ENCODE measurements around the gene KCNG3.

The KCNG3 gene

DNA sequence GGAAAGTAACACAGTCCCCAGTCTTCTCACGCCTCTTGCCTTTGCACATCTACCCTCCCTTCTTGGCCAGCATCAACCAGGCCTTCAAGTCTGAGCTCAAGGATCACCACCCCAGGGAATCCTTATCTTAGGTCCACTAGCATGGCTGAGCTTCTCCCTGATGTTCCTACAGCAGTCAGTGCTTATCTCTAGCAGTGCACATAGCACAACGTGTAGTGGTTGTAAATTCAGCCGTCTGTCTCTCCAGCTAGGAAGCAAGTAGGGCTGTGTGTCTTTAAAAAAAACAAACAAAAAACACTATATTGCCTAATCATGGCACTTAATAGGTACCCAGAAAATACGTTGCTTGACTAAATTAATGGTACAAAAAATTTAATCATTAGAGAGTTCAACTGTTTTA is 29.2 kb downstream of the KCNG3 start:
- 37% methylated on average over 3 of the region's 4 CpGs for WGBS

DNA sequence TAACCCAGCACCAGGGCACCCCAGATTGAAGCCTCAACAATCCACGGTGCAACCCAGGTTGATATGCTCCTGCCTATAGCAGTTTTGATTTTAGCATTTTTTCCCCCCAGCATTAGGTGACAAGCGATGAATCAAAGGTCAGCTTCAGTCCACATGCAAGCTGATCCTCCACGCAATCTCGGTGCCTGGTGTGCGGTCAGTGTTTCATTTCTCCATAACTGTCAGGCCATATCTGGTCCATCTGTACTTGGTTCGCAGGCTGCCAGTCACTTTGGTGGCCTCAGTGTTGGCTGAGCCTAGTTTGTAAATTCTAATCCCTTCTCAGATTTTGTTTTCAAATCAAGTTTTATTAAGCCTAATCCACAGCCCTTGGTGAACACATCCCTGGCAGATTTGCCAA is 30.2 kb downstream of the KCNG3 start:
- H2BK5ac ChIP-seq (ENCODE audit: low read depth, low read length, poor library complexity, severe bottlenecking) = no peak overlapping the region
- H2BK15ac ChIP-seq (ENCODE audit: low read depth, poor library complexity, severe bottlenecking) = no peak overlapping the region
- H3K9me3 ChIP-seq (ENCODE audit: control insufficient read depth, low read length) = peaks cover 5% of the 10 kb centered on the region
- no peak overlapping the region for H3K4me2 ChIP-seq (ENCODE audit: low read length, poor library complexity, severe bottlenecking)
- no peaks in the 10 kb centered on the region for H3K4me1 ChIP-seq (ENCODE audit: control insufficient read depth, insufficient read depth, low read depth, low read length)
- H3K4me3 ChIP-seq (ENCODE audit: insufficient read depth in 1 of 2, low read depth in 1 of 2, low read length in 2 of 2) = no peak overlapping the region
- H3K18ac ChIP-seq (ENCODE audit: low read depth in 1 of 2, low read length in 2 of 2) = no peak overlapping the region
- 86% methylated on average over 6 of the region's 6 CpGs for WGBS
- peaks cover 0 to 28% of the 10 kb centered on the region in 2 experiments for H3K27me3 ChIP-seq (ENCODE audit: control insufficient read depth in 1 of 2, insufficient read depth in 1 of 2, low read length in 2 of 2)
- no peak overlapping the region for H2BK12ac ChIP-seq (ENCODE audit: low read length in 2 of 2)
- no peak overlapping the region for H3K27ac ChIP-seq (ENCODE audit: low read length, poor library complexity, severe bottlenecking)
- H4K91ac ChIP-seq (ENCODE audit: low read length) = no peak overlapping the region
- no peak overlapping the region for H3K4ac ChIP-seq (ENCODE audit: low read depth in 1 of 2, low read length in 2 of 2)
- H4K8ac ChIP-seq (ENCODE audit: low read length) = no peak overlapping the region
- H3K14ac ChIP-seq (ENCODE audit: low read length in 2 of 2) = no peak overlapping the region
- DNase-seq = no peak
- H3K79me1 ChIP-seq (replicated peaks; ENCODE audit: low read length, poor library complexity, severe bottlenecking) = no peaks in the 10 kb centered on the region
- no peak overlapping the region for H3K9ac ChIP-seq (ENCODE audit: low read length)
- H2AFZ ChIP-seq (ENCODE audit: low read depth, low read length) = no peak overlapping the region
- no peak overlapping the region for H2AK5ac ChIP-seq (ENCODE audit: low read length, severe bottlenecking)
- no peak overlapping the region for H2BK120ac ChIP-seq (ENCODE audit: low read depth, low read length)
- no peaks in the 10 kb centered on the region for H3K36me3 ChIP-seq (ENCODE audit: control insufficient read depth in 1 of 2, insufficient read depth in 2 of 2, low read depth in 1 of 2, low read length in 2 of 2)
- H3K23ac ChIP-seq (ENCODE audit: low read length in 2 of 2) = no peak overlapping the region

More for the DNA sequence above, 29.2 kb downstream of the KCNG3 start:
- Histone ChIP-seq H4K91ac (ENCODE audit: low read length) (no peak overlapping the region), H3K14ac (ENCODE audit: low read length in 2 of 2) (peak overlapping the region in 1 of 2 experiments; percentile 28), H3K9ac (ENCODE audit: low read length) (no peak overlapping the region), H2AK5ac (ENCODE audit: low read length, severe bottlenecking) (no peak overlapping the region), H2BK5ac (ENCODE audit: low read depth, low read length, poor library complexity, severe bottlenecking) (no peak overlapping the region), H2BK15ac (ENCODE audit: low read depth, poor library complexity, severe bottlenecking) (no peak overlapping the region), H3K79me1 (replicated peaks; ENCODE audit: low read length, poor library complexity, severe bottlenecking) (no peaks in the 10 kb centered on the region), H2BK120ac (ENCODE audit: low read depth, low read length) (no peak overlapping the region), H3K18ac (ENCODE audit: low read depth in 1 of 2, low read length in 2 of 2) (no peak overlapping the region), H2BK12ac (ENCODE audit: low read length in 2 of 2) (no peak overlapping the region), H3K9me3 (ENCODE audit: control insufficient read depth, low read length) (peaks cover 5% of the 10 kb centered on the region), H3K4me1 (ENCODE audit: control insufficient read depth, insufficient read depth, low read depth, low read length) (no peaks in the 10 kb centered on the region), H3K23ac (ENCODE audit: low read length in 2 of 2) (peak overlapping the region in 1 of 2 experiments; percentile 72), H3K36me3 (ENCODE audit: control insufficient read depth in 1 of 2, insufficient read depth in 2 of 2, low read depth in 1 of 2, low read length in 2 of 2) (no peaks in the 10 kb centered on the region), H2AFZ (ENCODE audit: low read depth, low read length) (no peak overlapping the region), H3K4me3 (ENCODE audit: insufficient read depth in 1 of 2, low read depth in 1 of 2, low read length in 2 of 2) (no peak overlapping the region), H3K4me2 (ENCODE audit: low read length, poor library complexity, severe bottlenecking) (no peak overlapping the region), H3K4ac (ENCODE audit: low read depth in 1 of 2, low read length in 2 of 2) (no peak overlapping the region), H4K8ac (ENCODE audit: low read length) (no peak overlapping the region), H3K27me3 (ENCODE audit: control insufficient read depth in 1 of 2, insufficient read depth in 1 of 2, low read length in 2 of 2) (peaks cover 0 to 25% of the 10 kb centered on the region in 2 experiments), H3K27ac (ENCODE audit: low read length, poor library complexity, severe bottlenecking) (no peak overlapping the region)
- DNase-seq = no peak

DNA sequence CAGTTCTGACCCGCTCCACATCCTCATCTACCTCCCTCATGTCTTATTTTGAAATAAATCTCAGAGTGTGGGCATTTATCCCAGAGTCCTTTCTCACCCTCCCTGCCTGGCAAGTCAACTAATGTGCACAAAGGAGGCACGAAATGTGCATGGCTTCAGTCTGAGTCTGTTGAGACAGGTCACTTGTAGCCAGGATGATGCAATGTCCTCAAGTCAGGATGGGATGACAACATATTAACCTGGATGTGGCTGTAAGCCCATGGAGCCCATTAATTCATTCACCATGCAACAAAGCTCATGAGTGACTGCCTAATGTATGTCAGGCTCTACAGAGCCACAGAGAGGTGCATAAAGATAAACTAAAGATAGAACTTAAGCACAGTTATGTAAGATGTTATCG is 34.5 kb downstream of the KCNG3 start:
- H4K91ac ChIP-seq (ENCODE audit: low read length) = no peak overlapping the region
- H3K4me3 ChIP-seq (ENCODE audit: insufficient read depth in 1 of 2, low read depth in 1 of 2, low read length in 2 of 2) = no peak overlapping the region
- no peak overlapping the region for H3K23ac ChIP-seq (ENCODE audit: low read length in 2 of 2)
- 89% methylated on average over 3 of the region's 3 CpGs for WGBS
- no peak overlapping the region for H2BK12ac ChIP-seq (ENCODE audit: low read length in 2 of 2)
- no peak overlapping the region for H3K18ac ChIP-seq (ENCODE audit: low read depth in 1 of 2, low read length in 2 of 2)
- H2AFZ ChIP-seq (ENCODE audit: low read depth, low read length) = no peak overlapping the region
- no peaks in the 10 kb centered on the region for H3K4me1 ChIP-seq (ENCODE audit: control insufficient read depth, insufficient read depth, low read depth, low read length)
- H2AK5ac ChIP-seq (ENCODE audit: low read length, severe bottlenecking) = no peak overlapping the region
- H3K27ac ChIP-seq (ENCODE audit: low read length, poor library complexity, severe bottlenecking) = no peak overlapping the region
- H2BK120ac ChIP-seq (ENCODE audit: low read depth, low read length) = no peak overlapping the region
- no peak overlapping the region for H3K9ac ChIP-seq (ENCODE audit: low read length)
- peaks cover 6 to 29% of the 10 kb centered on the region in 2 experiments for H3K27me3 ChIP-seq (ENCODE audit: control insufficient read depth in 1 of 2, insufficient read depth in 1 of 2, low read length in 2 of 2)
- no peak overlapping the region for H4K8ac ChIP-seq (ENCODE audit: low read length)
- DNase-seq = no peak
- H3K79me1 ChIP-seq (replicated peaks; ENCODE audit: low read length, poor library complexity, severe bottlenecking) = no peaks in the 10 kb centered on the region
- no peak overlapping the region for H3K4ac ChIP-seq (ENCODE audit: low read depth in 1 of 2, low read length in 2 of 2)
- H3K9me3 ChIP-seq (ENCODE audit: control insufficient read depth, low read length) = no peaks in the 10 kb centered on the region
- no peak overlapping the region for H3K4me2 ChIP-seq (ENCODE audit: low read length, poor library complexity, severe bottlenecking)
- H3K14ac ChIP-seq (ENCODE audit: low read length in 2 of 2) = no peak overlapping the region
- no peaks in the 10 kb centered on the region for H3K36me3 ChIP-seq (ENCODE audit: control insufficient read depth in 1 of 2, insufficient read depth in 2 of 2, low read depth in 1 of 2, low read length in 2 of 2)
- no peak overlapping the region for H2BK5ac ChIP-seq (ENCODE audit: low read depth, low read length, poor library complexity, severe bottlenecking)
- no peak overlapping the region for H2BK15ac ChIP-seq (ENCODE audit: low read depth, poor library complexity, severe bottlenecking)

DNA sequence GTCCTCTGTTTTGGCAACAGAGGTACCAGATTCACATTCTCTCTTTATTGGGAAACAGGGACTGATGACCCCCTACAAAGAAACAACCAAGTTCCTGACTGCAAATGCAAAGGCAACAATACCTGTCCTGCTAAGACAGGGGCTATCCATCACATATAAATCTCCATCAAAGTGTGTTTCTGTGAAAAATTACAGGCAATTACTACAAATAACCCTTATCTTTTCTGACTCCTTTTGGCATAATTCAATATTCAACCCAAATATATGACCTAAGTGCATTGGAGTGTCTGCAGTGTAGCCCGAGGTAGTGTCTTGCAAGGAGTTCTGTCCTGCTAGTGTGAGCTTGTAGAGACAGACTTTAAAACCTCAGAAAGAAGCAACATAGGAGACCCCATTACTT is 35.4 kb downstream of the KCNG3 start:
- no CpG with 5 or more reads among the region's 1 CpG for WGBS

More for the DNA sequence above, 35.4 kb downstream of the KCNG3 start:
- Histone ChIP-seq H2AFZ (ENCODE audit: low read depth, low read length) (peak overlapping the region; percentile 14), H2BK5ac (ENCODE audit: low read depth, low read length, poor library complexity, severe bottlenecking) (no peak overlapping the region), H3K14ac (ENCODE audit: low read length in 2 of 2) (no peak overlapping the region), H4K8ac (ENCODE audit: low read length) (no peak overlapping the region), H3K4me3 (ENCODE audit: insufficient read depth in 1 of 2, low read depth in 1 of 2, low read length in 2 of 2) (no peak overlapping the region), H3K79me1 (replicated peaks; ENCODE audit: low read length, poor library complexity, severe bottlenecking) (no peaks in the 10 kb centered on the region), H2BK120ac (ENCODE audit: low read depth, low read length) (no peak overlapping the region), H2BK15ac (ENCODE audit: low read depth, poor library complexity, severe bottlenecking) (no peak overlapping the region), H3K4ac (ENCODE audit: low read depth in 1 of 2, low read length in 2 of 2) (no peak overlapping the region), H3K4me2 (ENCODE audit: low read length, poor library complexity, severe bottlenecking) (no peak overlapping the region), H3K23ac (ENCODE audit: low read length in 2 of 2) (no peak overlapping the region), H3K27me3 (ENCODE audit: control insufficient read depth in 1 of 2, insufficient read depth in 1 of 2, low read length in 2 of 2) (peaks cover 6 to 20% of the 10 kb centered on the region in 2 experiments), H3K4me1 (ENCODE audit: control insufficient read depth, insufficient read depth, low read depth, low read length) (no peaks in the 10 kb centered on the region), H3K18ac (ENCODE audit: low read depth in 1 of 2, low read length in 2 of 2) (no peak overlapping the region), H3K9ac (ENCODE audit: low read length) (no peak overlapping the region), H2BK12ac (ENCODE audit: low read length in 2 of 2) (no peak overlapping the region), H3K36me3 (ENCODE audit: control insufficient read depth in 1 of 2, insufficient read depth in 2 of 2, low read depth in 1 of 2, low read length in 2 of 2) (no peaks in the 10 kb centered on the region), H4K91ac (ENCODE audit: low read length) (no peak overlapping the region), H3K27ac (ENCODE audit: low read length, poor library complexity, severe bottlenecking) (no peak overlapping the region), H2AK5ac (ENCODE audit: low read length, severe bottlenecking) (no peak overlapping the region), H3K9me3 (ENCODE audit: control insufficient read depth, low read length) (no peaks in the 10 kb centered on the region)
- no peak for DNase-seq
